ENCODE data around the gene ST8SIA4.

DNA sequence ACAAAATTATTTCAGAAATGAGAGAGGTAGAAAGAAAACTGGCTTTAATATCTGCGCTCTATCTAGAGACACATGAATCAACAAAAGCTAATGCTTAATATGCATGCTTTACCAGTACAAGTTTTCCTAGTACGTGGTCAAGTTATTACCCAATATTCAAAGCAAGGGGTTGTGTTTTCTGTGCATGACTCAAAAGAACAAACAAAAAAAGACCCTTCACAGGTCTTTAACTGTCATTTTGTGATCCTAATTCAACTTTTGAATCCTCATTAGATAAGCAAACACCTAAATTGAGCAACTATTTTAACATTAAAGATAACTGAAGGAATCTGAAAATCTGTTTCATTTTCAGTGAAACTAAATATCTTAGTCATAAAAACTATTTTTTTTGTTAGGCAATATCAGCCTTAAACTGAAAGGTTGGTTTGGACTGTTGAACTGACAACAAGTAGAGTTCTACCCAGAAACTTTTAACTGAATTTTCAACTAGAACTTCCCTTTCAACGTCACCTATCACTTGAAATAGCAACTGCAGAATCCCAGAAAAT, 12.5 kb downstream of the ST8SIA4 start:
- TF ChIP-seq POLR2AphosphoS5 (IDR thresholded peaks at IDR 0.05; ENCODE audit: low read depth, low read length) (no peak), TCF7L2 (IDR thresholded peaks at IDR 0.05; ENCODE audit: low read depth, low read length) (no peak)
- TF ChIP-seq, protein P1, sequence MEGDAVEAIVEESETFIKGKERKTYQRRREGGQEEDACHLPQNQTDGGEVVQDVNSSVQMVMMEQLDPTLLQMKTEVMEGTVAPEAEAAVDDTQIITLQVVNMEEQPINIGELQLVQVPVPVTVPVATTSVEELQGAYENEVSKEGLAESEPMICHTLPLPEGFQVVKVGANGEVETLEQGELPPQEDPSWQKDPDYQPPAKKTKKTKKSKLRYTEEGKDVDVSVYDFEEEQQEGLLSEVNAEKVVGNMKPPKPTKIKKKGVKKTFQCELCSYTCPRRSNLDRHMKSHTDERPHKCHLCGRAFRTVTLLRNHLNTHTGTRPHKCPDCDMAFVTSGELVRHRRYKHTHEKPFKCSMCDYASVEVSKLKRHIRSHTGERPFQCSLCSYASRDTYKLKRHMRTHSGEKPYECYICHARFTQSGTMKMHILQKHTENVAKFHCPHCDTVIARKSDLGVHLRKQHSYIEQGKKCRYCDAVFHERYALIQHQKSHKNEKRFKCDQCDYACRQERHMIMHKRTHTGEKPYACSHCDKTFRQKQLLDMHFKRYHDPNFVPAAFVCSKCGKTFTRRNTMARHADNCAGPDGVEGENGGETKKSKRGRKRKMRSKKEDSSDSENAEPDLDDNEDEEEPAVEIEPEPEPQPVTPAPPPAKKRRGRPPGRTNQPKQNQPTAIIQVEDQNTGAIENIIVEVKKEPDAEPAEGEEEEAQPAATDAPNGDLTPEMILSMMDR (IDR thresholded peaks at IDR 0.05): no peak

Data from Panc1 (cell line).